Ishikawa (cell line): ENCODE results near the gene ZNF618.

Source experiments
- CEBPB ChIP-seq: IDR thresholded peaks from 2 replicates; pipeline ENCODE4 v1.6.1; 2012
- CREB1 ChIP-seq: IDR thresholded peaks from 2 replicates; pipeline ENCODE4 v1.6.1; 2012; ENCODE audit warnings: low read depth
- EGR1 ChIP-seq: IDR thresholded peaks from 2 replicates; pipeline ENCODE4 v1.6.1; 2012
- EP300 ChIP-seq: IDR thresholded peaks from 2 replicates; pipeline ENCODE4 v1.6.1; 2012; ENCODE audit warnings: borderline replicate concordance
- FOXM1 ChIP-seq: IDR thresholded peaks from 2 replicates; pipeline ENCODE4 v1.6.1; 2012; ENCODE audit warnings: low read depth, borderline replicate concordance
- MAX ChIP-seq: IDR thresholded peaks from 2 replicates; pipeline ENCODE4 v1.6.1; 2012
- NFIC ChIP-seq: IDR thresholded peaks from 2 replicates; pipeline ENCODE4 v1.6.1; 2012
- RAD21 ChIP-seq: IDR thresholded peaks from 2 replicates; pipeline ENCODE4 v1.6.1; 2012; ENCODE audit warnings: low read depth
- REST ChIP-seq: IDR thresholded peaks from 2 replicates; pipeline ENCODE4 v1.6.1; 2012; ENCODE audit warnings: low read depth, mild to moderate bottlenecking
- TAF1 ChIP-seq: IDR thresholded peaks from 2 replicates; pipeline ENCODE4 v1.6.1; 2012; ENCODE audit warnings: low read depth, mild to moderate bottlenecking
- TCF12 ChIP-seq: IDR thresholded peaks from 2 replicates; pipeline ENCODE4 v1.6.1; 2012; ENCODE audit warnings: low read depth
- TEAD4 ChIP-seq: IDR thresholded peaks from 2 replicates; pipeline ENCODE4 v1.6.1; 2012
- USF1 ChIP-seq: IDR thresholded peaks from 2 replicates; pipeline ENCODE4 v1.6.1; 2012
- YY1 ChIP-seq: IDR thresholded peaks from 2 replicates; pipeline ENCODE4 v1.6.1; 2012; ENCODE audit warnings: low read depth
- ZBTB7A ChIP-seq: IDR thresholded peaks from 2 replicates; pipeline ENCODE4 v1.6.1; 2012; ENCODE audit warnings: low read depth

ZNF618 gene

GRCh38 chr9:113988385-113989016 lies 112.4 kb downstream of the ZNF618 start:
- TF ChIP-seq NFIC, result no peak
- no peak for TF ChIP-seq TAF1
- no peak for TF ChIP-seq RAD21
- no peak for TF ChIP-seq YY1
- no peak for TF ChIP-seq TEAD4
- no peak for TF ChIP-seq TCF12
- TF ChIP-seq USF1, result no peak
- TF ChIP-seq FOXM1, result no peak
- no peak for TF ChIP-seq EGR1
- TF ChIP-seq EP300, result no peak
- TF ChIP-seq MAX, result no peak
- no peak for TF ChIP-seq REST
- no peak for TF ChIP-seq CEBPB
- TF ChIP-seq ZBTB7A, result no peak
- TF ChIP-seq CREB1, result no peak

GRCh38 chr9:113989017-113989713 lies 113.1 kb downstream of the ZNF618 start:
- TF ChIP-seq USF1, result no peak
- TF ChIP-seq EGR1, result no peak
- TF ChIP-seq NFIC, result no peak
- TF ChIP-seq YY1, result no peak
- TF ChIP-seq FOXM1, result no peak
- TF ChIP-seq REST, result no peak
- TF ChIP-seq CREB1, result no peak
- no peak for TF ChIP-seq RAD21
- TF ChIP-seq CEBPB, result no peak
- TF ChIP-seq MAX, result no peak
- TF ChIP-seq TAF1, result no peak

GRCh38 chr9:113989714-113990569 lies 113.8 kb downstream of the ZNF618 start:
- TF ChIP-seq CREB1 (no peak), CEBPB (no peak), EGR1 (no peak), YY1 (no peak), USF1 (no peak), NFIC (no peak), FOXM1 (no peak), ZBTB7A (no peak), REST (no peak), RAD21 (no peak), MAX (no peak), TCF12 (no peak), EP300 (no peak)
